Left ventricle myocardium inferior (tissue), 1 donor: ENCODE measurements around the gene BRSK1. TPM values are rescaled to one million over a fixed set of nuclear protein-coding genes. Genes with fewer than 3 reads are reported as not detected.

ENCODE experiments used
- DNase-seq: peaks from one replicate; pipeline ENCODE4 v3.0.0-alpha.2; 2020
- H3K27ac ChIP-seq: fragments of 200-600 bp; replicated peaks from 2 replicates; pipeline ENCODE4 v1.8.0; 2021
- H3K27me3 ChIP-seq: fragments of 200-600 bp; 2 replicates; pipeline ENCODE4 v1.8.0; 2021; ENCODE audit warnings: low read depth
- H3K36me3 ChIP-seq: fragments of 200-600 bp; 2 replicates; pipeline ENCODE4 v1.8.0; 2021
- H3K4me1 ChIP-seq: fragments of 200-600 bp; 2 replicates; pipeline ENCODE4 v1.8.0; 2021
- H3K4me3 ChIP-seq: fragments of 200-600 bp; 2 replicates; pipeline ENCODE4 v1.8.0; 2021; ENCODE audit warnings: mild to moderate bottlenecking, moderate library complexity
- H3K9me3 ChIP-seq: fragments of 200-600 bp; replicated peaks from 2 replicates; pipeline ENCODE4 v1.8.0; 2021
- intact Hi-C: fragments of 100-400 bp; cut with micrococcal nuclease; formaldehyde crosslinking; loops from one replicate; pipeline ENCODE4 v1.11.0; 2022
- total RNA-seq: library from RNA; stranded (reverse); fragmentation: NEBNext Ultra II Directional; extraction: Animal tissue kit (Norgen Biotek cat#: 25700); gene quantifications from one replicate; pipeline ENCODE4 v1.2.1, GENCODE V29; 2021
- TF ChIP-seq, protein P1 (sequence below): fragments of 200-600 bp; IDR thresholded peaks from 2 replicates; pipeline ENCODE4 v1.8.0; 2021; ENCODE audit warnings: antibody characterized with exemption, mild to moderate bottlenecking, borderline replicate concordance
- donor health status: DM: no; HTN: yes; CAD: no; lungs with severe emphysema.

BRSK1 gene
- total RNA-seq, 1 donor from 2014 or later: 3.0 TPM

GRCh38 chr19:55309448-55309847, 25.7 kb downstream of the BRSK1 start:
- Histone ChIP-seq H3K9me3 (peaks cover 5% of the 10 kb centered on the region), H3K36me3 (no peaks in the 10 kb centered on the region), H3K4me1 (no peaks in the 10 kb centered on the region), H3K4me3 (no peak overlapping the region), H3K27me3 (no peaks in the 10 kb centered on the region), H3K27ac (no peak overlapping the region)
- TF ChIP-seq, protein P1, sequence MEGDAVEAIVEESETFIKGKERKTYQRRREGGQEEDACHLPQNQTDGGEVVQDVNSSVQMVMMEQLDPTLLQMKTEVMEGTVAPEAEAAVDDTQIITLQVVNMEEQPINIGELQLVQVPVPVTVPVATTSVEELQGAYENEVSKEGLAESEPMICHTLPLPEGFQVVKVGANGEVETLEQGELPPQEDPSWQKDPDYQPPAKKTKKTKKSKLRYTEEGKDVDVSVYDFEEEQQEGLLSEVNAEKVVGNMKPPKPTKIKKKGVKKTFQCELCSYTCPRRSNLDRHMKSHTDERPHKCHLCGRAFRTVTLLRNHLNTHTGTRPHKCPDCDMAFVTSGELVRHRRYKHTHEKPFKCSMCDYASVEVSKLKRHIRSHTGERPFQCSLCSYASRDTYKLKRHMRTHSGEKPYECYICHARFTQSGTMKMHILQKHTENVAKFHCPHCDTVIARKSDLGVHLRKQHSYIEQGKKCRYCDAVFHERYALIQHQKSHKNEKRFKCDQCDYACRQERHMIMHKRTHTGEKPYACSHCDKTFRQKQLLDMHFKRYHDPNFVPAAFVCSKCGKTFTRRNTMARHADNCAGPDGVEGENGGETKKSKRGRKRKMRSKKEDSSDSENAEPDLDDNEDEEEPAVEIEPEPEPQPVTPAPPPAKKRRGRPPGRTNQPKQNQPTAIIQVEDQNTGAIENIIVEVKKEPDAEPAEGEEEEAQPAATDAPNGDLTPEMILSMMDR: no peak
- intact Hi-C loops: no loop called here
- no peak for DNase-seq

GRCh38 chr19:55310498-55310897, 26.7 kb downstream of the BRSK1 start:
- Histone ChIP-seq H3K4me3 (no peak overlapping the region), H3K4me1 (no peaks in the 10 kb centered on the region), H3K36me3 (no peaks in the 10 kb centered on the region), H3K9me3 (peaks cover 5% of the 10 kb centered on the region), H3K27ac (no peak overlapping the region), H3K27me3 (no peaks in the 10 kb centered on the region)
- DNase-seq: no peak
- TF ChIP-seq, protein P1: no peak
- intact Hi-C loops: no loop called here

- TF ChIP-seq, protein P1: no peak
- Histone ChIP-seq H3K36me3 (no peaks in the 10 kb centered on the region), H3K4me3 (no peak overlapping the region), H3K9me3 (peaks cover 5% of the 10 kb centered on the region), H3K27ac (no peak overlapping the region), H3K27me3 (no peaks in the 10 kb centered on the region), H3K4me1 (no peaks in the 10 kb centered on the region)
- no peak for DNase-seq
- intact Hi-C loops: no loop called here
These were observed 27.6 kb downstream of the BRSK1 start for GRCh38 chr19:55311397-55311796.

DNA sequence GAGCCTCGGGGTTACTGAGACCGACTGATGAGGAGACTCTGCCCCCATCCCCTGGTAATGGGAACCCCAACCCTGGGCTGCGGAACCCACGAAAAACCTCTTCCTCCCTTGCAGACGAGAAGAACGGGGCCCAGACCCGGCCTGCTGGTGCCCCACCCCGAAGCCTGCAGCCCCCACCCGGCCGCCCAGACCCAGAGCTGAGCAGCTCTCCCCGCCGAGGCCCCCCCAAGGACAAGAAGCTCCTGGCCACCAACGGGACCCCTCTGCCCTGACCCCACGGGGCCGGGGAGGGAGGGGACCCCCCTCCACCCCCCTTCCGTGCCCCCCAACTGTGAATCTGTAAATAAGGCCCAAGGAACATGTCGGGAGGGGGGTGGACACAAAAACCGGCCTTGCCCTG, 28.0 kb downstream of the BRSK1 start:
- DNase-seq: no peak
- peaks cover 5% of the 10 kb centered on the region for H3K9me3 ChIP-seq
- H3K4me3 ChIP-seq: no peak overlapping the region
- TF ChIP-seq, protein P1: no peak
- no peak overlapping the region for H3K27ac ChIP-seq
- no peaks in the 10 kb centered on the region for H3K4me1 ChIP-seq
- no peaks in the 10 kb centered on the region for H3K27me3 ChIP-seq
- intact Hi-C loops: no loop called here
- no peaks in the 10 kb centered on the region for H3K36me3 ChIP-seq

DNA sequence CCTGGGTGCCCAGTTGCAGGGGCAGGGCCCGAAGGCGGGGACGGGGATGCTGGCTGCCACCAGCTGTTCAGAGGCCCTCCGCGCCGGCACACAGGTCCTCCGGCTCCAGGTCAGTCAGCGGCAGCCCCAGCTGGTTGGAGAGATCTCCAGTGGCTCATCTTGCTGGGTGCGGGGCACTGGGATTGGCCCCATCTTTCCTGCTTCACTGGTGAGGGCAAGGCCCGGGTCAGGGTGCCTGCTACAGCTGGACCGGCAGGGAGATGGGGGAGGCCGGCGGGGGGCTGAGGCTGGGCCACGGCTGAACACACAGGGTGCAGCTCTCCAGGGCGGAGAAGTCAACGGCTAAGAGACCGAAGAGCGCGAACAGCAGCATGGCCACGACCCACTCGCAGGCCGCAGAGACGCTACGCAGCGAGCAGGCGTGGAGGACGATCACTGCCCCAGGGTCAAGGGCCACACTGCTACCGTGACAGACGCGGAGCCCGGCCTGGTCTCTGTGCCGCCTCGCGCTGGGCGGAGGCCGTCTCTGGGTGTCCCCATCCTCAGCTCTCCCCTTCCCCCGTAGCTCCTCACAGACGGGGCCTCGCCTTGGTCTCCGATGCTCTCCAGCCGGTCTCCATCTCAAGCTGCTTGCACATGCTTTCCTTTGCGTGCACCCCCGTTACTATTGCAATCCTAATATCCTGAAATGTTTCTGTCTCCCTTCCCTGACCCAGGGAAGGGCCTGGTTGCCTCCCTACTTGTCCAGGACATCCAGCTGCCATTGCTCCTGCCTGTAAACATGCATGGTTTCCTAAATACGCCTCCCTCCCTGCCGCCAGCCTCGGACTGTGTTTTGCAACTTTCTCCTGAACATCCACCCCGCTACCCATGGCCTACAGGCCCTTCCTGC, 29.1 kb downstream of the BRSK1 start:
- Histone ChIP-seq H3K4me3 (no peak overlapping the region), H3K27ac (no peak overlapping the region), H3K4me1 (no peaks in the 10 kb centered on the region), H3K27me3 (no peaks in the 10 kb centered on the region), H3K9me3 (peaks cover 5% of the 10 kb centered on the region), H3K36me3 (no peaks in the 10 kb centered on the region)
- TF ChIP-seq, protein P1: no peak
- DNase-seq: no peak
- intact Hi-C loops: no loop called here
